SK-N-MC (cell line): ENCODE measurements around the gene TMEM181.

Experiments used
- EZH2 ChIP-seq: fragments of 200-600 bp; sonication (generic); IDR thresholded peaks from one replicate; pipeline ENCODE4 v1.6.1; 2017; ENCODE audit warnings: antibody characterized with exemption
- FOXP2 ChIP-seq: optimal IDR thresholded peaks from 2 replicates; pipeline ENCODE3; 2011; ENCODE audit warnings: mild to moderate bottlenecking, moderate library complexity; ENCODE audit not compliant: insufficient read depth; ENCODE audit errors: extremely low read length, control extremely low read depth

DNA sequence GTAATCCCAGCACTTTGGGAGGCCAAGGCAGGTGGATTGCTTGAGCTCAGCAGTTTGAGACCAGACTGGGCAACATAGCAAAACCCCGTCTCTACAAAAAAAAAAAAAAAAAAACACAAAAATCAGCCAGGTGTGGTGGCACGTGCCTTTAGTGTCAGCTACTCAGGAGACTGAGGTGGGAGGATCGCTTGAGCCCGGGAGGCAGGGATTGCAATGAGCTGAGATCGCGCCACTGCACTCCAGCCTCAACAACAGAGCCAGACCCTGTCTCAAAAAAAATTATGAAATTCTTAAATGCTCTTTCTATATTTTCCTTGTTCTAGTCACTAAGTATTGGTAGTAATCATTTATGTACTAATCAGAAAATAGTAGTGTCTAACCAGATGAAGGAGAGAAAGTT lies 120.6 kb downstream of the TMEM181 start:
- TF ChIP-seq EZH2 (no peak), FOXP2 (no peak)
